HEK293T (cell line): ENCODE data around the gene PPDPF.
"Not testable (repeated sequence)": the region's sequence is repeated elsewhere in the genome, so short reads cannot be mapped to it uniquely, and the experiment has no call there.

Experiments used
- ARNT ChIP-seq: fragments of 450-650 bp; IDR thresholded peaks from 2 replicates; pipeline ENCODE4 v1.6.1; 2017; ENCODE audit warnings: mild to moderate bottlenecking
- BHLHE40 ChIP-seq: fragments of 450-650 bp; IDR thresholded peaks from 2 replicates; pipeline ENCODE4 v1.6.1; 2016; ENCODE audit warnings: mild to moderate bottlenecking, moderate library complexity, borderline replicate concordance
- ELF4 ChIP-seq: fragments of 450-650 bp; IDR thresholded peaks from 2 replicates; pipeline ENCODE4 v1.6.1; 2017; ENCODE audit warnings: antibody characterized with exemption
- FOXA1 ChIP-seq: fragments of 450-650 bp; IDR thresholded peaks from 2 replicates; pipeline ENCODE4 v1.6.1; 2016; ENCODE audit warnings: mild to moderate bottlenecking
- FOXK2 ChIP-seq: fragments of 450-650 bp; IDR thresholded peaks from 2 replicates; pipeline ENCODE4 v1.6.1; 2016; ENCODE audit warnings: mild to moderate bottlenecking
- FOXM1 ChIP-seq: fragments of 450-650 bp; IDR thresholded peaks from 2 replicates; pipeline ENCODE4 v1.6.1; 2017; ENCODE audit warnings: mild to moderate bottlenecking, borderline replicate concordance
- NFRKB ChIP-seq: fragments of 450-650 bp; IDR thresholded peaks from 2 replicates; pipeline ENCODE4 v1.6.1; 2016; ENCODE audit warnings: mild to moderate bottlenecking, moderate library complexity
- SP1 ChIP-seq: fragments of 450-650 bp; IDR thresholded peaks from 2 replicates; pipeline ENCODE4 v1.6.1; 2017

DNA sequence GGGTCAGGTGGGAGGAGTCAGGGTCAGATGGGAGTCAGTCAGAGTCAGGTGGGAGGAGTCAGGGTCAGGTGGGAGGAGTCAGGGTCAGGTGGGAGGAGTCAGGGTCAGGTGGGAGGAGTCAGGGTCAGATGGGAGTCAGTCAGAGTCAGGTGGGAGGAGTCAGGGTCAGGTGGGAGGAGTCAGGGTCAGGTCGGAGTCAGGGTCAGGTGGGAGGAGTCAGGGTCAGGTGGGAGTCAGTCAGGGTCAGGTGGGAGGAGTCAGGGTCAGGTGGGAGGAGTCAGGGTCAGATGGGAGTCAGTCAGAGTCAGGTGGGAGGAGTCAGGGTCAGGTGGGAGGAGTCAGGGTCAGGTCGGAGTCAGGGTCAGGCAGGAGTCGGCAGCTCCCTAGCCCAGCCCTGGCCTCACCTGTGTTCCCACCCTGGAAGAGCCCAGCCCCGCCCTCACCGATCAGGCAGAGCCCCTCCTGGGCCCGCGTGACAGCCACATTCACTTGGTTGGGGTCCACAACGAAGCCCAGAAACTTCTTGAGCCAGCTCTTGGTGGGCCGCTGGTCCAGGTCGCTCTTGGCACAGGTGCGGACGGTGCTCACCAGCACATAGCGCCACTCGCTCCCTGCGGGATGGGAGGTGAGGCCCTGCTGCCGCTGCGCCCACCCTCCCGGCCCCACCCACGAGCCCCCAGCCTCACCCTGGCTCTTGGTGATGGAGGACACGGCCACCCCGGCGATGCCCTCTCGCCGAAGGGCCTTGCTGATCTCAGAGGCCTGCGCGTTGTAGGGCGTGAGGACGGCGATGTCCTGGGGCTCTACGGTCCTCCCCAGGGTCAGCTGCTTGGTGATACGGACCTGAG lies 39.1 kb downstream of the PPDPF start:
- not testable (repeated sequence) for TF ChIP-seq NFRKB, FOXK2, ARNT, FOXM1, FOXA1, BHLHE40, ELF4, SP1
